Thyroid gland (tissue), 4 donors: ENCODE results near the gene PRKCQ.

Source experiments
- POLR2A ChIP-seq, 2 donors: fragments of 450-650 bp; IDR thresholded peaks; one replicate each; pipeline ENCODE4 v1.6.1; 2017; ENCODE audit warnings: antibody characterized with exemption in 2 of 2, mild to moderate bottlenecking in 2 of 2, moderate library complexity in 1 of 2
- TF ChIP-seq, protein P1 (sequence below), 6 experiments: fragments of 200-600 bp in 3 of 6; fragments of 450-650 bp in 3 of 6; sonication (generic) in 3 of 6; IDR thresholded peaks; one replicate each; pipeline ENCODE4 v1.5.1; 2016 to 2019; ENCODE audit warnings: antibody characterized with exemption in 6 of 6, mild to moderate bottlenecking in 2 of 6, inconsistent platforms in 1 of 6, moderate library complexity in 1 of 6

DNA sequence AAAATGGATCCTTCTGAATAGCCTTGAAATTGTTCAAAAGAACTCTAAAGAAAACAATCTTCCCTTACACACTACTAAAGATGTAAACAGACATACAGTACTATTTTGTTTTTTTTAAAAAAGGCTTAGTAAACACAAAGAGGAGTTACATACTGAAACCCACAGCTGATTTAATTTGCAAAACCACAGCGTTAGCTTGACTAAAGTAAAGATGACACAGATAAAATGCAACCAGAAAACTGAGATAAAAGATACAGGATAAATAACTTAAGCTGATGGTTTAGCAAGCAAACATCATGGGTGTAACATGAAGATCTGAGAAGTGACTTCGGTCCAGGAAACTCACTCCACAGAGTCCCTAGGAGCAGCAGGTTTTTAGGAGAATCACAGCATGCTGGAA lies 21.8 kb downstream of the PRKCQ start:
- TF ChIP-seq, protein P1, sequence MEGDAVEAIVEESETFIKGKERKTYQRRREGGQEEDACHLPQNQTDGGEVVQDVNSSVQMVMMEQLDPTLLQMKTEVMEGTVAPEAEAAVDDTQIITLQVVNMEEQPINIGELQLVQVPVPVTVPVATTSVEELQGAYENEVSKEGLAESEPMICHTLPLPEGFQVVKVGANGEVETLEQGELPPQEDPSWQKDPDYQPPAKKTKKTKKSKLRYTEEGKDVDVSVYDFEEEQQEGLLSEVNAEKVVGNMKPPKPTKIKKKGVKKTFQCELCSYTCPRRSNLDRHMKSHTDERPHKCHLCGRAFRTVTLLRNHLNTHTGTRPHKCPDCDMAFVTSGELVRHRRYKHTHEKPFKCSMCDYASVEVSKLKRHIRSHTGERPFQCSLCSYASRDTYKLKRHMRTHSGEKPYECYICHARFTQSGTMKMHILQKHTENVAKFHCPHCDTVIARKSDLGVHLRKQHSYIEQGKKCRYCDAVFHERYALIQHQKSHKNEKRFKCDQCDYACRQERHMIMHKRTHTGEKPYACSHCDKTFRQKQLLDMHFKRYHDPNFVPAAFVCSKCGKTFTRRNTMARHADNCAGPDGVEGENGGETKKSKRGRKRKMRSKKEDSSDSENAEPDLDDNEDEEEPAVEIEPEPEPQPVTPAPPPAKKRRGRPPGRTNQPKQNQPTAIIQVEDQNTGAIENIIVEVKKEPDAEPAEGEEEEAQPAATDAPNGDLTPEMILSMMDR (IDR thresholded peaks at IDR 0.05) = no peak
- no peak for TF ChIP-seq POLR2A (IDR thresholded peaks at IDR 0.05)
